ENCODE measurements around the gene VASP. TPM values are rescaled to one million over a fixed set of nuclear protein-coding genes. Genes with fewer than 3 reads are reported as not detected.

The VASP gene
- total RNA-seq, 1 experiment from 2014 or later: 102 TPM

- DNase-seq (ENCODE audit: low spot score): peak; percentile 98
- no peaks in the 10 kb centered on the region for H3K27me3 ChIP-seq (replicated peaks; ENCODE audit: insufficient read depth, low read depth, low read length, poor library complexity)
- no peaks in the 10 kb centered on the region for H3K36me3 ChIP-seq (ENCODE audit: insufficient read depth, low read length, poor library complexity, severe bottlenecking)
- CTCF ChIA-PET: interaction anchor here (0.5 to 1.9 kb wide), 15 partner anchors 9 to 1890 kb away, joined by 3 to 15 read pairs (median 3); partner anchors contain the start of genes IRGQ and QPCTL
- peak overlapping the region; percentile 64 for H3K4me3 ChIP-seq (ENCODE audit: low read depth, low read length, poor library complexity, severe bottlenecking)
- peak overlapping the region; percentile 68 for H3K27ac ChIP-seq (ENCODE audit: low read depth, low read length, poor library complexity, severe bottlenecking)
- POLR2A ChIA-PET (ENCODE audit: low non-redundant PET): interaction anchor here (0.6 kb wide), 1 partner anchor 18 kb away, joined by 3 read pairs; the partner anchor contains the start of gene FOSB
- TF ChIP-seq EZH2 (IDR thresholded peaks at IDR 0.05; ENCODE audit: borderline replicate concordance, low read depth, low read length, poor library complexity, severe bottlenecking) (no peak), CTCF (conservative IDR thresholded peaks at IDR 0.05; ENCODE audit: low read depth, low read length) (peak; percentile 79)
- no TSS peak for BruUV-seq (replicated peaks)
- no peaks in the 10 kb centered on the region for H3K4me1 ChIP-seq (ENCODE audit: insufficient read depth, low read length, poor library complexity, severe bottlenecking)
- no peaks in the 10 kb centered on the region for H3K9me3 ChIP-seq (ENCODE audit: low read depth, low read length, poor library complexity, severe bottlenecking)
- intact Hi-C loops (cut with micrococcal nuclease; ENCODE audit: unreplicated experiment): no loop called here
These were observed 21.8 kb upstream of the VASP start for GRCh38 chr19:45485305-45486077.

GRCh38 chr19:45488708-45489107, 18.6 kb upstream of the VASP start:
- CTCF ChIA-PET: interaction anchor here (1.2 kb wide), 1 partner anchor 10 kb away, joined by 4 read pairs; no protein-coding TSS in a partner anchor
- intact Hi-C loops (cut with micrococcal nuclease; ENCODE audit: unreplicated experiment): no loop called here
- no peak overlapping the region for H3K27ac ChIP-seq (ENCODE audit: low read depth, low read length, poor library complexity, severe bottlenecking)
- H3K36me3 ChIP-seq (ENCODE audit: insufficient read depth, low read length, poor library complexity, severe bottlenecking): no peaks in the 10 kb centered on the region
- peaks cover 5% of the 10 kb centered on the region for H3K4me1 ChIP-seq (ENCODE audit: insufficient read depth, low read length, poor library complexity, severe bottlenecking)
- POLR2A ChIA-PET (ENCODE audit: low non-redundant PET): interaction anchor here (0.6 kb wide), 1 partner anchor 532 kb away, joined by 3 read pairs; no protein-coding TSS in a partner anchor
- no peak for DNase-seq (ENCODE audit: low spot score)
- BruUV-seq (replicated peaks): no TSS peak
- no peaks in the 10 kb centered on the region for H3K27me3 ChIP-seq (replicated peaks; ENCODE audit: insufficient read depth, low read depth, low read length, poor library complexity)
- no peak overlapping the region for H3K4me3 ChIP-seq (ENCODE audit: low read depth, low read length, poor library complexity, severe bottlenecking)
- H3K9me3 ChIP-seq (ENCODE audit: low read depth, low read length, poor library complexity, severe bottlenecking): no peaks in the 10 kb centered on the region
- TF ChIP-seq EZH2 (IDR thresholded peaks at IDR 0.05; ENCODE audit: borderline replicate concordance, low read depth, low read length, poor library complexity, severe bottlenecking): no peak
- TF ChIP-seq CTCF (conservative IDR thresholded peaks at IDR 0.05; ENCODE audit: low read depth, low read length): no peak

DNA sequence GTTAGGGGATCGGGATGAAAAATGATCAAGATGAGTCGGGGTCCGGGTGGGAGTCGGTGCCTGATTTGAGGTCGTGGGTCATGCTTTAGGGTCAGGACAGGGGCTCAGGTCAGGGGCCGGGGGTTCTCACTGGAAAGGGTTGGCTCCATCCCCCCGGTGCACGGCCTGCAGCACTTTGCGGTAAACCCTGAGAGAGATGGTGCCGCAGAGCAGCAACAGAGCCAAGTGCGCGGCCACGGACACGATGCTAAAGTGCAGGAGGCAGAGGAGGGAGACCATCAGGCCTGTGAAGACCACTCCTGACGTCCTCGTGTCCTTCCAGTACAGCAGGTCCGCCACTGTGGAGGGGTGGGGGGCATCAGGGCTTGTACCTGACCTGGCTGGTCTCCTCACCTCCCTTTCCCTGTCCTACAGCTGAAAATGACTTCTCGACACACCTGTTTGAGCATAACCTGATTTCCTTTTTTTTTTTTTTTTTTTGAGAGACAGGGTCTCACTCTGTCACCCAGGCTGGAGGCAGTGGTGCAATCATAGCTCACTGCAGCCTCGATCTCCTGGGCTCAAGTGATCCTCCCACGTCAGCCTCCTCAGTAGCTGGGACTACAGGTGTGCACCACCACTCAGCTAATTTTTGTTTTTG, 17.9 kb upstream of the VASP start:
- H3K4me1 ChIP-seq (ENCODE audit: insufficient read depth, low read length, poor library complexity, severe bottlenecking): peaks cover 5% of the 10 kb centered on the region
- no peaks in the 10 kb centered on the region for H3K27me3 ChIP-seq (replicated peaks; ENCODE audit: insufficient read depth, low read depth, low read length, poor library complexity)
- H3K4me3 ChIP-seq (ENCODE audit: low read depth, low read length, poor library complexity, severe bottlenecking): no peak overlapping the region
- ChIA-PET POLR2A (ENCODE audit: low non-redundant PET) (no interaction called here), CTCF (no interaction called here)
- no peak overlapping the region for H3K27ac ChIP-seq (ENCODE audit: low read depth, low read length, poor library complexity, severe bottlenecking)
- DNase-seq (ENCODE audit: low spot score): no peak
- no peaks in the 10 kb centered on the region for H3K9me3 ChIP-seq (ENCODE audit: low read depth, low read length, poor library complexity, severe bottlenecking)
- intact Hi-C loops (cut with micrococcal nuclease; ENCODE audit: unreplicated experiment): no loop called here
- TF ChIP-seq CTCF (conservative IDR thresholded peaks at IDR 0.05; ENCODE audit: low read depth, low read length): no peak
- TF ChIP-seq EZH2 (IDR thresholded peaks at IDR 0.05; ENCODE audit: borderline replicate concordance, low read depth, low read length, poor library complexity, severe bottlenecking): no peak
- H3K36me3 ChIP-seq (ENCODE audit: insufficient read depth, low read length, poor library complexity, severe bottlenecking): no peaks in the 10 kb centered on the region
- no TSS peak for BruUV-seq (replicated peaks)

All from A673 (cell line).